ENCODE measurements around the gene UBL4B.

UBL4B gene

DNA sequence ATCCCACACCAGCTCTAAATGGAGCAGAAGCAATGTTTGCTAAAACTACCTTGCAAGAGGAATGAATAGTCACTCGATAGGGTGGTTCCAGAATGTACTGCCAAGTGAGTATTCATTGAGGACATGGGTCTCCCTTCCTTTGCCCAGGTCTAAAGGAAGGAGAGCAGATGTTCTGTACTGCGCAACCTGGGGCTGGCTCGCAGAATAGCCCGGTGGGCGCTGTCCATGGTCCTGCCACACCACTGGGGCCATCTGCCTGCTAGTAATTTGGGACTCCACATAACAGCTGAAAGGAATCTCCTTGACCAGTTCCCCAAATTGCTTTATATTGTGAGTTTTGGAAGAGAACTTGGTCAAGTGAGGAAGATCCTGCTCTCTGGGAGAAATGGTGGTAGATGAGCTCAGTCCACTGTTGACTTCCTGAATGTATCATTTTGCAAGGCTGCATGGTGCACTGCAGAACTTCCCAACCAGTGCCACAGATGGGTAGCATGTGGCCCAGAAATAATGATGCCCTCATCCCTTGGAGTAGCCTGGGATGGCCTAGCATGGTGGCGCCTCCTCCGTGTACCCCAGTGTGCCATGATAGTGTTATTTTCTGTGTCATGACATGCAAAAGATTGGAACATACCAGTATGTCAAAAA is 43.8 kb downstream of the UBL4B start:
- Histone ChIP-seq H3K9ac (ENCODE audit: low read depth, low read length, poor library complexity) (no peak overlapping the region), H3K14ac (ENCODE audit: low read length) (no peak overlapping the region), H3K18ac (ENCODE audit: low read length) (no peak overlapping the region), H3K4ac (ENCODE audit: low read length) (no peak overlapping the region), H3K4me1 (ENCODE audit: control insufficient read depth in 2 of 2, insufficient read depth in 1 of 2, low read depth in 1 of 2, low read length in 2 of 2) (no peaks in the 10 kb centered on the region), H3K23ac (ENCODE audit: low read depth, low read length, poor library complexity) (no peak overlapping the region), H3K4me3 (ENCODE audit: low read length in 2 of 2) (no peak overlapping the region), H2BK5ac (ENCODE audit: low read length) (no peak overlapping the region), H4K91ac (ENCODE audit: low read depth, low read length, poor library complexity) (no peak overlapping the region), H2BK15ac (ENCODE audit: low read length) (no peak overlapping the region), H2BK120ac (ENCODE audit: low read depth, low read length) (no peak overlapping the region), H3K27me3 (ENCODE audit: control insufficient read depth in 3 of 3, insufficient read depth in 3 of 3, low read depth in 1 of 3, low read length in 3 of 3) (peaks cover 5 to 74% (median 37%) of the 10 kb centered on the region in 3 experiments), H3K36me3 (replicated peaks in 1 of 2; ENCODE audit: control insufficient read depth in 2 of 2, insufficient read depth in 2 of 2, low read length in 2 of 2) (no peaks in the 10 kb centered on the region), H4K8ac (ENCODE audit: low read depth, low read length) (no peak overlapping the region), H2BK12ac (ENCODE audit: low read length) (no peak overlapping the region), H2AK5ac (ENCODE audit: low read depth, low read length) (no peak overlapping the region), H3K79me1 (ENCODE audit: low read depth, low read length) (no peaks in the 10 kb centered on the region), H3K27ac (replicated peaks; ENCODE audit: low read length) (no peak overlapping the region), H3K9me3 (replicated peaks in 1 of 2; ENCODE audit: control insufficient read depth in 2 of 2, insufficient read depth in 1 of 2, low read depth in 1 of 2, low read length in 2 of 2) (no peaks in the 10 kb centered on the region), H3K4me2 (ENCODE audit: insufficient read depth, low read length, poor library complexity, severe bottlenecking) (no peak overlapping the region), H2AFZ (ENCODE audit: low read length) (no peak overlapping the region)
- DNase-seq (ENCODE audit: low spot score): peak; percentile 65
- no CpG with 5 or more reads among the region's 7 CpGs for WGBS, 2 donors (ENCODE audit: extremely low coverage in 2 of 2, insufficient read length in 2 of 2, insufficient replicate concordance in 1 of 2)

- H3K79me1 ChIP-seq (ENCODE audit: low read depth, low read length): no peaks in the 10 kb centered on the region
- WGBS, 2 donors (ENCODE audit: extremely low coverage in 2 of 2, insufficient read length in 2 of 2, insufficient replicate concordance in 1 of 2): no CpG with 5 or more reads among the region's 5 CpGs
- H3K4me2 ChIP-seq (ENCODE audit: insufficient read depth, low read length, poor library complexity, severe bottlenecking): no peak overlapping the region
- no peak overlapping the region for H2BK12ac ChIP-seq (ENCODE audit: low read length)
- H3K9me3 ChIP-seq (replicated peaks in 1 of 2; ENCODE audit: control insufficient read depth in 2 of 2, insufficient read depth in 1 of 2, low read depth in 1 of 2, low read length in 2 of 2): no peaks in the 10 kb centered on the region
- peaks cover 0 to 61% (median 15%) of the 10 kb centered on the region in 3 experiments for H3K27me3 ChIP-seq (ENCODE audit: control insufficient read depth in 3 of 3, insufficient read depth in 3 of 3, low read depth in 1 of 3, low read length in 3 of 3)
- H2BK120ac ChIP-seq (ENCODE audit: low read depth, low read length): no peak overlapping the region
- H4K91ac ChIP-seq (ENCODE audit: low read depth, low read length, poor library complexity): no peak overlapping the region
- H3K4ac ChIP-seq (ENCODE audit: low read length): no peak overlapping the region
- no peak overlapping the region for H2AK5ac ChIP-seq (ENCODE audit: low read depth, low read length)
- no peak for DNase-seq (ENCODE audit: low spot score)
- no peak overlapping the region for H3K18ac ChIP-seq (ENCODE audit: low read length)
- H2BK15ac ChIP-seq (ENCODE audit: low read length): no peak overlapping the region
- H3K14ac ChIP-seq (ENCODE audit: low read length): no peak overlapping the region
- no peaks in the 10 kb centered on the region for H3K36me3 ChIP-seq (replicated peaks in 1 of 2; ENCODE audit: control insufficient read depth in 2 of 2, insufficient read depth in 2 of 2, low read length in 2 of 2)
- H3K9ac ChIP-seq (ENCODE audit: low read depth, low read length, poor library complexity): no peak overlapping the region
- H2AFZ ChIP-seq (ENCODE audit: low read length): no peak overlapping the region
- no peaks in the 10 kb centered on the region for H3K4me1 ChIP-seq (ENCODE audit: control insufficient read depth in 2 of 2, insufficient read depth in 1 of 2, low read depth in 1 of 2, low read length in 2 of 2)
- H2BK5ac ChIP-seq (ENCODE audit: low read length): no peak overlapping the region
- H3K27ac ChIP-seq (replicated peaks; ENCODE audit: low read length): no peak overlapping the region
- no peak overlapping the region for H3K23ac ChIP-seq (ENCODE audit: low read depth, low read length, poor library complexity)
- no peak overlapping the region for H3K4me3 ChIP-seq (ENCODE audit: low read length in 2 of 2)
- no peak overlapping the region for H4K8ac ChIP-seq (ENCODE audit: low read depth, low read length)
Observed at GRCh38 chr1:110158261-110158660, 46.0 kb downstream of the UBL4B start.

GRCh38 chr1:110159168-110159567 is 46.9 kb downstream of the UBL4B start:
- Histone ChIP-seq H3K27ac (replicated peaks; ENCODE audit: low read length) (no peak overlapping the region), H3K4me1 (ENCODE audit: control insufficient read depth in 2 of 2, insufficient read depth in 1 of 2, low read depth in 1 of 2, low read length in 2 of 2) (no peaks in the 10 kb centered on the region), H3K23ac (ENCODE audit: low read depth, low read length, poor library complexity) (no peak overlapping the region), H3K4me3 (ENCODE audit: low read length in 2 of 2) (no peak overlapping the region), H3K36me3 (replicated peaks in 1 of 2; ENCODE audit: control insufficient read depth in 2 of 2, insufficient read depth in 2 of 2, low read length in 2 of 2) (no peaks in the 10 kb centered on the region), H4K91ac (ENCODE audit: low read depth, low read length, poor library complexity) (no peak overlapping the region), H2AFZ (ENCODE audit: low read length) (no peak overlapping the region), H3K18ac (ENCODE audit: low read length) (no peak overlapping the region), H3K9me3 (replicated peaks in 1 of 2; ENCODE audit: control insufficient read depth in 2 of 2, insufficient read depth in 1 of 2, low read depth in 1 of 2, low read length in 2 of 2) (no peaks in the 10 kb centered on the region), H2BK5ac (ENCODE audit: low read length) (no peak overlapping the region), H3K4me2 (ENCODE audit: insufficient read depth, low read length, poor library complexity, severe bottlenecking) (no peak overlapping the region), H3K14ac (ENCODE audit: low read length) (no peak overlapping the region), H3K27me3 (ENCODE audit: control insufficient read depth in 3 of 3, insufficient read depth in 3 of 3, low read depth in 1 of 3, low read length in 3 of 3) (peaks cover 0 to 60% (median 8%) of the 10 kb centered on the region in 3 experiments), H4K8ac (ENCODE audit: low read depth, low read length) (no peak overlapping the region), H2BK12ac (ENCODE audit: low read length) (no peak overlapping the region), H3K79me1 (ENCODE audit: low read depth, low read length) (no peaks in the 10 kb centered on the region), H2BK120ac (ENCODE audit: low read depth, low read length) (no peak overlapping the region), H2AK5ac (ENCODE audit: low read depth, low read length) (no peak overlapping the region), H3K9ac (ENCODE audit: low read depth, low read length, poor library complexity) (no peak overlapping the region), H2BK15ac (ENCODE audit: low read length) (no peak overlapping the region), H3K4ac (ENCODE audit: low read length) (no peak overlapping the region)
- WGBS, 2 donors (ENCODE audit: extremely low coverage in 2 of 2, insufficient read length in 2 of 2, insufficient replicate concordance in 1 of 2): no CpG with 5 or more reads among the region's 2 CpGs
- DNase-seq (ENCODE audit: low spot score): no peak

DNA sequence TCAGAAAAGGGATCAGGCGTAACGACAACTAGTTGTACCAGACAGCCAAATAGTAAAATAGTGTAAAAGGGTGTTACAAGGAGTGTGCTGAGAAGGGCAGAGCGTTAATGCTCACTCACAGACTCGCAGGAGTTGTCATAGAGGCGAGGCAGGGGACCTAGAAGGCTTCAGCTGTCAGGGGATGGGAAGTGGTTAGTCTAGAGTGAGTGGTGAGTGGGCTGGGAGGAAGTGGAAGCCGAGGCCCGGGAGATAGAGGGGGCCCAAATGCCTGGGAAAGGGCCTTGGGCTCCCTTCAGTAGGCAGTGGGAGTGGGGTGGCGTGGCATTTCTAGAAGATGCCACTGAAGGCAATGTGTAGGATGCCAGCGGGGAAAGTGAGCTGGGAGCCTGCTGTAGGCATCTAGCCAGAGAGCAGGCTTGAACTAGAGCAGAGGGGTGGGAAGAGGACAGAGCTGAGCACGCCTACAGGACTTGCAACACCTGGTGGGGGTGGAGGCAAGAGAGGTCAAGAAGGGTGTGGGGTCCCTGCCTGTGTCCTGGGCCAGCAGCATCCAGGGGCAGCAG is 48.4 kb downstream of the UBL4B start:
- Histone ChIP-seq H3K9ac (ENCODE audit: low read depth, low read length, poor library complexity) (no peak overlapping the region), H4K91ac (ENCODE audit: low read depth, low read length, poor library complexity) (no peak overlapping the region)
- DNase-seq (ENCODE audit: low spot score): no peak

More for the DNA sequence above, 48.4 kb downstream of the UBL4B start:
- Histone ChIP-seq H2AFZ (ENCODE audit: low read length) (no peak overlapping the region), H3K27ac (replicated peaks; ENCODE audit: low read length) (no peak overlapping the region), H3K4me1 (ENCODE audit: control insufficient read depth in 2 of 2, insufficient read depth in 1 of 2, low read depth in 1 of 2, low read length in 2 of 2) (no peaks in the 10 kb centered on the region), H3K18ac (ENCODE audit: low read length) (no peak overlapping the region), H3K9me3 (replicated peaks in 1 of 2; ENCODE audit: control insufficient read depth in 2 of 2, insufficient read depth in 1 of 2, low read depth in 1 of 2, low read length in 2 of 2) (no peaks in the 10 kb centered on the region), H3K36me3 (replicated peaks in 1 of 2; ENCODE audit: control insufficient read depth in 2 of 2, insufficient read depth in 2 of 2, low read length in 2 of 2) (no peaks in the 10 kb centered on the region), H2AK5ac (ENCODE audit: low read depth, low read length) (no peak overlapping the region), H3K4me3 (ENCODE audit: low read length in 2 of 2) (no peak overlapping the region), H3K27me3 (ENCODE audit: control insufficient read depth in 3 of 3, insufficient read depth in 3 of 3, low read depth in 1 of 3, low read length in 3 of 3) (peaks cover 0 to 62% (median 0%) of the 10 kb centered on the region in 3 experiments), H3K14ac (ENCODE audit: low read length) (no peak overlapping the region), H2BK15ac (ENCODE audit: low read length) (no peak overlapping the region), H4K8ac (ENCODE audit: low read depth, low read length) (no peak overlapping the region), H3K4ac (ENCODE audit: low read length) (no peak overlapping the region), H3K23ac (ENCODE audit: low read depth, low read length, poor library complexity) (no peak overlapping the region), H2BK12ac (ENCODE audit: low read length) (no peak overlapping the region), H3K79me1 (ENCODE audit: low read depth, low read length) (no peaks in the 10 kb centered on the region), H2BK120ac (ENCODE audit: low read depth, low read length) (no peak overlapping the region), H3K4me2 (ENCODE audit: insufficient read depth, low read length, poor library complexity, severe bottlenecking) (no peak overlapping the region), H2BK5ac (ENCODE audit: low read length) (no peak overlapping the region)
- no CpG with 5 or more reads among the region's 10 CpGs for WGBS, 2 donors (ENCODE audit: extremely low coverage in 2 of 2, insufficient read length in 2 of 2, insufficient replicate concordance in 1 of 2)

Measured in neuronal stem cell (in vitro differentiated cells).